ENCODE results near the gene CCBE1. TPM values are rescaled to one million over a fixed set of nuclear protein-coding genes. Genes with fewer than 3 reads are reported as not detected.
A peak's percentile ranks its signal among the peaks of the same experiment; 100 is the strongest.

CCBE1 gene
- total and polyA plus RNA-seq, 2 of the 4 experiments (the other 2 are of a cell fraction), result 64.8 to 148 TPM

DNA sequence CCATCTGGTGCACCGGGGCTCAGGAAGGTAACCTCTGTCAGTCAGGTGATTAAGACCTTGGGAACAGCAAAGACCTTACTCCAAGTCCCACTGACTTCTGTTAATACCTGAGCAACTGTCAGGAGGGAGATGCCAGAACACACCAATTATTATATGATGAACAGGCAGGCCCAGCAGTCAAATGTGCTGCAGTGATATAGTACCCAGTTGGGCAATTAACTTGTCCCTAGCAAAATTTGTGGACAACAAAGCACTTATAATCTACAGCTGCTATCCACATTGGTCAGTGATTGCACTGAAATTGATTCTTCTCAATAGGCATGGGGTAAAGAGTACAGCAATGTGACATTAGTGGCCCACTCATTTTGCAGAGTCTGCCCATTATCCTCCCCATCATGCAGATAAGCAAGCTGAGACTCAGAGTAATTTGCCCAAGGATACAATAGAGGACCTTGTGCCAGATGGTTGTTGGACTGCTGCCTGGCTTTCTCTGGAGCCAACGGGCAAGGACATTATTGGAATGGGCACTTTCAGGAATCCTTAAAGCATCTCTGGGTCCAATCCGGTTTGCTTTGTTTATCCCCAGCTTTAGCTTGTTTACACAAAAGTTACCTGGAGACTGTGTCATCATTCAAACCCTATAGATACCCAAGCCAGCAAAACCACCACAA lies 147.6 kb downstream of the CCBE1 start (continued):
- TF ChIP-seq CEBPB (IDR thresholded peaks at IDR 0.05; ENCODE audit: low read depth, low read length) (no peak), POLR2A (IDR thresholded peaks at IDR 0.05; ENCODE audit: low read depth, low read length) (no peak), MXI1 (IDR thresholded peaks at IDR 0.05; ENCODE audit: borderline replicate concordance, low read depth, low read length) (no peak)

DNA sequence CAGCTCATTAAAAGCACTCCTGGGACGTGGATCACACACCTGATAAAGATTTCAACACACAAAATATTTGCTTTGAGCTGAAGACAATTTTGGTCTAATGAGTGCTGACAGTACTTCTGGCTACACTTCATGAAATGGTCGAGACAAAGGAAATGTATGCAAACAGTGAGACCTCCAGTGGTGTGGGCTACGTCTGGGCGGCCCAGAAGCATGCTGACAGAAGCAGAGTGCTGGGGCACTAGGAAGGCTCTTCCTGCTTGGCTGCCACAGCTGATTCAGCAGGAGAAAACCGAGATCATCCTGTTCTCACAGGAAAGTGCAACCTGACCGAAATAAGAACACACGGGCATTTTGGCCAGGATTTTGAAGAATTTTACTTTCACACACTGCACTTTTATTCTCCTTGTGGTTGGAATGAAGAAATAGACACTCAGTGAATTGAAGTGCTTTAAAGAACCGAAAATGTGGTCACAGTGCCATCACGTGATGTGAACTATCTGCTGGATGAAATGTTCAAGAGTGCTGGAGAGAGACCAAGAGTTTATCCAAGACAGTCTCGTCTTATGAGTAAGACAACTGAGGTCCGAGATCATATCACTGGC lies 149.5 kb downstream of the CCBE1 start:
- peak overlapping the region; percentile 11; the same call in 1 of the 2 replicates for H3K23ac ChIP-seq (ENCODE audit: low read depth, low read length)
- H3K36me3 ChIP-seq (ENCODE audit: control insufficient read depth, insufficient read depth, low read length), result no peaks in the 10 kb centered on the region
- WGBS, 2 experiments (ENCODE audit: extremely low coverage in 2 of 2, insufficient read length in 1 of 2), result 21% methylated on average over 5 of the region's 11 CpGs; no CpG with 5 or more reads in 1 of the 2 experiments
- H3K4ac ChIP-seq (ENCODE audit: low read depth, low read length), result peak overlapping the region; percentile 11; the same call in 1 of the 2 replicates
- peak overlapping the region; percentile 70 for H3K4me2 ChIP-seq (ENCODE audit: low read depth, low read length)
- peak overlapping the region; percentile 3 for H2BK120ac ChIP-seq (ENCODE audit: low read depth, low read length)
- in situ Hi-C loops (cut with MboI; ENCODE audit: low sequenced_read_pairs) (no loop called here), intact Hi-C loops (cut with micrococcal nuclease) (no loop called here), dilution Hi-C loops (cut with HindIII; ENCODE audit: low sequenced_read_pairs, unreplicated experiment) (no loop called here)
- peaks cover 15% of the 10 kb centered on the region; the same call in 1 of the 2 replicates for H4K20me1 ChIP-seq (ENCODE audit: insufficient read depth, low read length)
- no TSS peak for BruUV-seq (replicated peaks)
- H2AK9ac ChIP-seq (replicated peaks; ENCODE audit: low read depth, low read length, poor library complexity), result no peak overlapping the region
- no peak overlapping the region for H2AFZ ChIP-seq (replicated peaks; ENCODE audit: low read length, poor library complexity)
- H2BK20ac ChIP-seq (ENCODE audit: low read depth, low read length), result no peak overlapping the region; the same call in 1 of the 2 replicates
- H3K9ac ChIP-seq (ENCODE audit: low read depth, low read length), result peak overlapping the region; percentile 20; the same call in 1 of the 2 replicates
- H3K4me3 ChIP-seq (ENCODE audit: insufficient read depth, low read depth, low read length), result peak overlapping the region; percentile 5; the same call in 1 of the 2 replicates
- peak overlapping the region; percentile 47; the same call in 1 of the 2 replicates for H3K27ac ChIP-seq (ENCODE audit: insufficient read depth, low read length)
- peaks cover 12 to 38% of the 10 kb centered on the region in 2 experiments for H3K79me1 ChIP-seq (ENCODE audit: low read depth in 1 of 2, low read length in 2 of 2)
- ATAC-seq (ENCODE audit: low read depth) (peak; percentile 76), DNase-seq (peak; percentile 93)
- no peak overlapping the region for H2BK5ac ChIP-seq (ENCODE audit: low read depth, low read length, poor library complexity, severe bottlenecking)
- peaks cover 15% of the 10 kb centered on the region for H3K4me1 ChIP-seq (ENCODE audit: control insufficient read depth, insufficient read depth, low read length)
- H3K9me1 ChIP-seq (ENCODE audit: insufficient read depth, low read length), result peaks cover 8% of the 10 kb centered on the region; the same call in 1 of the 2 replicates
- H2BK15ac ChIP-seq (ENCODE audit: low read depth, low read length), result no peak overlapping the region; the same call in 2 of the 3 replicates
- peak overlapping the region; percentile 36 for H2AK5ac ChIP-seq (ENCODE audit: low read depth, low read length)
- no peaks in the 10 kb centered on the region for H3K9me3 ChIP-seq (ENCODE audit: control insufficient read depth, insufficient read depth, low read length)
- H4K5ac ChIP-seq (ENCODE audit: low read depth, low read length), result peak overlapping the region; percentile 1; the same call in 1 of the 2 replicates
- peaks cover 2% of the 10 kb centered on the region; the same call in 1 of the 2 replicates for H3K27me3 ChIP-seq (ENCODE audit: control insufficient read depth, insufficient read depth, low read length)
- CTCF ChIA-PET, result no interaction called here
- POLR2A ChIA-PET (ENCODE audit: unreplicated experiment), result no interaction called here
- H3K18ac ChIP-seq (ENCODE audit: low read depth, low read length), result peak overlapping the region; percentile 78
- peak overlapping the region; percentile 33; the same call in 1 of the 2 replicates for H3K14ac ChIP-seq (replicated peaks; ENCODE audit: low read depth, low read length)
- H3K56ac ChIP-seq (ENCODE audit: extremely low read depth, insufficient read depth, low read length), result no peak overlapping the region
- peak overlapping the region; percentile 28; the same call in 1 of the 2 replicates for H4K91ac ChIP-seq (ENCODE audit: insufficient read depth, low read depth, low read length)
- no peak overlapping the region; a peak in 1 of 4 replicates for H4K8ac ChIP-seq (ENCODE audit: low read depth in 2 of 2, low read length in 2 of 2)
- TF ChIP-seq CHD1 (IDR thresholded peaks at IDR 0.05; ENCODE audit: low read depth, low read length), result no peak
- TF ChIP-seq MXI1 (IDR thresholded peaks at IDR 0.05; ENCODE audit: borderline replicate concordance, low read depth, low read length), result no peak
- no peak for TF ChIP-seq MAZ (IDR thresholded peaks at IDR 0.05; ENCODE audit: borderline replicate concordance, low read depth, low read length)
- TF ChIP-seq RCOR1 (IDR thresholded peaks at IDR 0.05; ENCODE audit: insufficient replicate concordance, low read length), result no peak
- TF ChIP-seq, protein P1, sequence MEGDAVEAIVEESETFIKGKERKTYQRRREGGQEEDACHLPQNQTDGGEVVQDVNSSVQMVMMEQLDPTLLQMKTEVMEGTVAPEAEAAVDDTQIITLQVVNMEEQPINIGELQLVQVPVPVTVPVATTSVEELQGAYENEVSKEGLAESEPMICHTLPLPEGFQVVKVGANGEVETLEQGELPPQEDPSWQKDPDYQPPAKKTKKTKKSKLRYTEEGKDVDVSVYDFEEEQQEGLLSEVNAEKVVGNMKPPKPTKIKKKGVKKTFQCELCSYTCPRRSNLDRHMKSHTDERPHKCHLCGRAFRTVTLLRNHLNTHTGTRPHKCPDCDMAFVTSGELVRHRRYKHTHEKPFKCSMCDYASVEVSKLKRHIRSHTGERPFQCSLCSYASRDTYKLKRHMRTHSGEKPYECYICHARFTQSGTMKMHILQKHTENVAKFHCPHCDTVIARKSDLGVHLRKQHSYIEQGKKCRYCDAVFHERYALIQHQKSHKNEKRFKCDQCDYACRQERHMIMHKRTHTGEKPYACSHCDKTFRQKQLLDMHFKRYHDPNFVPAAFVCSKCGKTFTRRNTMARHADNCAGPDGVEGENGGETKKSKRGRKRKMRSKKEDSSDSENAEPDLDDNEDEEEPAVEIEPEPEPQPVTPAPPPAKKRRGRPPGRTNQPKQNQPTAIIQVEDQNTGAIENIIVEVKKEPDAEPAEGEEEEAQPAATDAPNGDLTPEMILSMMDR (conservative IDR thresholded peaks at IDR 0.05; ENCODE audit: low read depth, low read length), result peak; percentile 39
- TF ChIP-seq FOS (IDR thresholded peaks at IDR 0.05; ENCODE audit: low read depth, low read length), result no peak
- TF ChIP-seq, protein P2, sequence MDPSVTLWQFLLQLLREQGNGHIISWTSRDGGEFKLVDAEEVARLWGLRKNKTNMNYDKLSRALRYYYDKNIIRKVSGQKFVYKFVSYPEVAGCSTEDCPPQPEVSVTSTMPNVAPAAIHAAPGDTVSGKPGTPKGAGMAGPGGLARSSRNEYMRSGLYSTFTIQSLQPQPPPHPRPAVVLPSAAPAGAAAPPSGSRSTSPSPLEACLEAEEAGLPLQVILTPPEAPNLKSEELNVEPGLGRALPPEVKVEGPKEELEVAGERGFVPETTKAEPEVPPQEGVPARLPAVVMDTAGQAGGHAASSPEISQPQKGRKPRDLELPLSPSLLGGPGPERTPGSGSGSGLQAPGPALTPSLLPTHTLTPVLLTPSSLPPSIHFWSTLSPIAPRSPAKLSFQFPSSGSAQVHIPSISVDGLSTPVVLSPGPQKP (IDR thresholded peaks at IDR 0.05; ENCODE audit: borderline replicate concordance, low read depth, low read length), result no peak
- TF ChIP-seq, protein P3, sequence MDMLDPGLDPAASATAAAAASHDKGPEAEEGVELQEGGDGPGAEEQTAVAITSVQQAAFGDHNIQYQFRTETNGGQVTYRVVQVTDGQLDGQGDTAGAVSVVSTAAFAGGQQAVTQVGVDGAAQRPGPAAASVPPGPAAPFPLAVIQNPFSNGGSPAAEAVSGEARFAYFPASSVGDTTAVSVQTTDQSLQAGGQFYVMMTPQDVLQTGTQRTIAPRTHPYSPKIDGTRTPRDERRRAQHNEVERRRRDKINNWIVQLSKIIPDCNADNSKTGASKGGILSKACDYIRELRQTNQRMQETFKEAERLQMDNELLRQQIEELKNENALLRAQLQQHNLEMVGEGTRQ (IDR thresholded peaks at IDR 0.05; ENCODE audit: low read depth, low read length), result peak; percentile 97

All from IMR-90 (cell line).